Suprapubic skin (tissue), 4 donors: Measurements from ENCODE around the gene STX8. TPM values are rescaled to one million over a fixed set of nuclear protein-coding genes. Genes with fewer than 3 reads are reported as not detected.
"Not testable (repeated sequence)": the region's sequence is repeated elsewhere in the genome, so short reads cannot be mapped to it uniquely, and the experiment has no call there.

Experiments used
- DNase-seq, 2 donors: peaks; one replicate each; pipeline ENCODE4 v3.0.0-alpha.2; 2019; ENCODE audit warnings: low spot score in 2 of 2
- H3K27ac ChIP-seq: fragments of 200-600 bp; sonication (generic); one replicate; pipeline ENCODE4 v1.5.1; 2019
- H3K27me3 ChIP-seq: fragments of 200-600 bp; sonication (generic); one replicate; pipeline ENCODE4 v1.5.1; 2019
- H3K36me3 ChIP-seq: fragments of 200-600 bp; sonication (generic); one replicate; pipeline ENCODE4 v1.5.1; 2019
- H3K4me1 ChIP-seq: fragments of 200-600 bp; sonication (generic); one replicate; pipeline ENCODE4 v1.5.1; 2019
- H3K4me3 ChIP-seq: fragments of 200-600 bp; sonication (generic); one replicate; pipeline ENCODE4 v1.5.1; 2019; ENCODE audit warnings: mild to moderate bottlenecking
- H3K9me3 ChIP-seq: fragments of 200-600 bp; sonication (generic); one replicate; pipeline ENCODE4 v1.5.1; 2019
- CTCF ChIP-seq, 2 donors: fragments of 200-600 bp in 1 of 2; fragments of 450-650 bp in 1 of 2; sonication (generic) in 1 of 2; IDR thresholded peaks; one replicate each; pipeline ENCODE4 v1.5.1; 2016 to 2019; ENCODE audit warnings: antibody characterized with exemption in 2 of 2, mild to moderate bottlenecking in 1 of 2, moderate library complexity in 1 of 2
- EP300 ChIP-seq: sonication (generic); formaldehyde crosslinking; IDR thresholded peaks from one replicate; pipeline ENCODE4 v1.6.1; 2017; ENCODE audit warnings: antibody characterized with exemption
- POLR2A ChIP-seq, 2 donors: fragments of 450-650 bp; IDR thresholded peaks; one replicate each; pipeline ENCODE4 v1.6.1; 2017; ENCODE audit warnings: antibody characterized with exemption in 2 of 2, mild to moderate bottlenecking in 2 of 2, moderate library complexity in 2 of 2
- POLR2AphosphoS5 ChIP-seq, 3 donors: sonication (generic); formaldehyde crosslinking; IDR thresholded peaks; one replicate each; pipeline ENCODE4 v1.6.1; 2017; ENCODE audit warnings: antibody characterized with exemption in 3 of 3
- WGBS: methylation state at CpG from one replicate; pipeline ENCODE4 v1.1.5; 2018; 5-methylcytosine and 5-hydroxymethylcytosine counted together
- total RNA-seq, 4 donors: library from RNA; depleted of rRNA; stranded (reverse); fragments of >200 nt; gene quantifications; one replicate each; pipeline ENCODE4 v1.1.0, GENCODE V29; 2016

The STX8 gene
- total RNA-seq, 4 donors from 2014 or later = 21.5 to 74.0 (median 38.4) TPM

- no peak overlapping the region for H3K27ac ChIP-seq
- H3K9me3 ChIP-seq = no peaks in the 10 kb centered on the region
- no peaks in the 10 kb centered on the region for H3K4me1 ChIP-seq
- no peak for DNase-seq
- no peak overlapping the region for H3K4me3 ChIP-seq
- no peaks in the 10 kb centered on the region for H3K36me3 ChIP-seq
- 85% methylated on average over 6 of the region's 6 CpGs for WGBS
- TF ChIP-seq POLR2AphosphoS5 (IDR thresholded peaks at IDR 0.05) (no peak), CTCF (IDR thresholded peaks at IDR 0.05) (no peak), EP300 (no peak), POLR2A (IDR thresholded peaks at IDR 0.05) (no peak)
- H3K27me3 ChIP-seq = no peaks in the 10 kb centered on the region
Observed at GRCh38 chr17:9457005-9457404, 118.6 kb downstream of the STX8 start.

GRCh38 chr17:9456330-9456729 lies 119.3 kb downstream of the STX8 start:
- no peaks in the 10 kb centered on the region for H3K9me3 ChIP-seq

GRCh38 chr17:9451934-9452333 lies 123.7 kb downstream of the STX8 start:
- H3K4me1 ChIP-seq = no peaks in the 10 kb centered on the region
- 90% methylated on average over 1 of the region's 1 CpG for WGBS
- H3K27ac ChIP-seq = no peak overlapping the region
- no peak for DNase-seq
- no peaks in the 10 kb centered on the region for H3K9me3 ChIP-seq
- TF ChIP-seq CTCF (IDR thresholded peaks at IDR 0.05) = no peak
- TF ChIP-seq POLR2AphosphoS5 (IDR thresholded peaks at IDR 0.05) = no peak
- TF ChIP-seq POLR2A (IDR thresholded peaks at IDR 0.05) = no peak
- TF ChIP-seq EP300 = no peak
- H3K36me3 ChIP-seq = no peaks in the 10 kb centered on the region
- H3K27me3 ChIP-seq = no peaks in the 10 kb centered on the region
- H3K4me3 ChIP-seq = no peak overlapping the region

More at GRCh38 chr17:9456330-9456729, 119.3 kb downstream of the STX8 start:
- Histone ChIP-seq H3K27me3 (no peaks in the 10 kb centered on the region), H3K4me1 (no peaks in the 10 kb centered on the region), H3K4me3 (no peak overlapping the region), H3K36me3 (no peaks in the 10 kb centered on the region), H3K27ac (no peak overlapping the region)
- no peak for DNase-seq
- WGBS = 74% methylated on average over 1 of the region's 1 CpG
- TF ChIP-seq POLR2A (IDR thresholded peaks at IDR 0.05) (no peak), POLR2AphosphoS5 (IDR thresholded peaks at IDR 0.05) (no peak), EP300 (no peak), CTCF (IDR thresholded peaks at IDR 0.05) (no peak)

- H3K27ac ChIP-seq, H3K4me1 ChIP-seq, DNase-seq, H3K36me3 ChIP-seq, H3K27me3 ChIP-seq, H3K4me3 ChIP-seq, H3K9me3 ChIP-seq: not testable (repeated sequence)
- 97% methylated on average over 6 of the region's 6 CpGs for WGBS
Observed at GRCh38 chr17:9447298-9447697, 128.3 kb downstream of the STX8 start.

- Histone ChIP-seq H3K4me3 (no peak overlapping the region), H3K9me3 (no peaks in the 10 kb centered on the region), H3K27me3 (no peaks in the 10 kb centered on the region), H3K27ac (no peak overlapping the region), H3K4me1 (no peaks in the 10 kb centered on the region), H3K36me3 (no peaks in the 10 kb centered on the region)
- 66% methylated on average over 4 of the region's 4 CpGs for WGBS
- no peak for DNase-seq
- TF ChIP-seq EP300 (no peak), CTCF (IDR thresholded peaks at IDR 0.05) (no peak), POLR2AphosphoS5 (IDR thresholded peaks at IDR 0.05) (no peak), POLR2A (IDR thresholded peaks at IDR 0.05) (no peak)
Observed at GRCh38 chr17:9446528-9446927, 129.1 kb downstream of the STX8 start.

GRCh38 chr17:9445424-9445823 lies 130.2 kb downstream of the STX8 start:
- TF ChIP-seq POLR2AphosphoS5 (IDR thresholded peaks at IDR 0.05) (no peak), CTCF (IDR thresholded peaks at IDR 0.05) (no peak), POLR2A (IDR thresholded peaks at IDR 0.05) (no peak), EP300 (no peak)
- no peaks in the 10 kb centered on the region for H3K9me3 ChIP-seq
- WGBS = 98% methylated on average over 7 of the region's 7 CpGs
- H3K4me3 ChIP-seq = no peak overlapping the region
- no peak for DNase-seq
- no peak overlapping the region for H3K27ac ChIP-seq
- no peaks in the 10 kb centered on the region for H3K36me3 ChIP-seq
- no peaks in the 10 kb centered on the region for H3K4me1 ChIP-seq
- no peaks in the 10 kb centered on the region for H3K27me3 ChIP-seq
